ENCODE results near the gene CREBL2.
"Not testable (repeated sequence)": the region's sequence is repeated elsewhere in the genome, so short reads cannot be mapped to it uniquely, and the experiment has no call there.

Gene CREBL2

DNA sequence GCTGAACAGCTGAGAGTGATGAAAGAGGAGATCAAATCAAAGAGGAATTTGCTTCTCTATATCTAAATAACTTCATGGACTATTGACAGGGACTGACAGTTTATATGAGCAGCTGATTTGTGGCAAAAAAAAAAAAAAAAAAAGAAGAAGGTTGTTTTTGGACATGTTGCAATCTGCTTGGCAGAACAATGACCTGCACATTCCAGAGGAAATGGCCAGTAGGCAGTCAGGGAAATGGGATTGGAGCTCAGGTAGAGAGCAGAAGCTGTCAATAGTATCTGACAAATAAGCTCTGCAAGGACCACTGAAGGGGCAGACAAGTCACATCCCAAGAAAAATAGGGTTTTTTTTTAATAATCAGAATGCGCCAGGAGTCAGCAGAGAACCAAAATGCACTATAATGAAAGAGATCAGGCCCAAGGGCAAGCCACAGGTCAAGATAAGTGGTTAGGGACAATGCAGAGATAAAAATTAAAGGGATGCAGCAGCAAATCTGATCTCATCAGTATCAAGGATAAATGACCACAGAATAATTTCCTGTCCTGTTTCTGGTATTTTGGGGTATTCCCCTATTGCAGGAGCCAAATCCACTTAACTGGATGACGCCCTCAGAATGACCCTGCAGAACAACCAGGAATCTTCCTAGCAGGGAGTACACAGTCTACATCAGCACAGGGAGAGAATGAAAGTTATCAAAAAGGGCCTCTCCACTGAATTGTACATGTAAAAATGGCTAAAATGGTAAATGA, 26.4 kb upstream of the CREBL2 start:
- no peak overlapping the region for H3K27ac ChIP-seq
- no peak for DNase-seq (ENCODE audit: low spot score)
- ChIA-PET CTCF (interaction anchor here (0.6 kb wide), 1 partner anchor 208 kb away, joined by 3 read pairs; no protein-coding TSS in a partner anchor), POLR2A (ENCODE audit: low non-redundant PET) (interaction anchor here (0.7 kb wide), 1 partner anchor 65 kb away, joined by 3 read pairs; no protein-coding TSS in a partner anchor)
- TF ChIP-seq, protein P1, sequence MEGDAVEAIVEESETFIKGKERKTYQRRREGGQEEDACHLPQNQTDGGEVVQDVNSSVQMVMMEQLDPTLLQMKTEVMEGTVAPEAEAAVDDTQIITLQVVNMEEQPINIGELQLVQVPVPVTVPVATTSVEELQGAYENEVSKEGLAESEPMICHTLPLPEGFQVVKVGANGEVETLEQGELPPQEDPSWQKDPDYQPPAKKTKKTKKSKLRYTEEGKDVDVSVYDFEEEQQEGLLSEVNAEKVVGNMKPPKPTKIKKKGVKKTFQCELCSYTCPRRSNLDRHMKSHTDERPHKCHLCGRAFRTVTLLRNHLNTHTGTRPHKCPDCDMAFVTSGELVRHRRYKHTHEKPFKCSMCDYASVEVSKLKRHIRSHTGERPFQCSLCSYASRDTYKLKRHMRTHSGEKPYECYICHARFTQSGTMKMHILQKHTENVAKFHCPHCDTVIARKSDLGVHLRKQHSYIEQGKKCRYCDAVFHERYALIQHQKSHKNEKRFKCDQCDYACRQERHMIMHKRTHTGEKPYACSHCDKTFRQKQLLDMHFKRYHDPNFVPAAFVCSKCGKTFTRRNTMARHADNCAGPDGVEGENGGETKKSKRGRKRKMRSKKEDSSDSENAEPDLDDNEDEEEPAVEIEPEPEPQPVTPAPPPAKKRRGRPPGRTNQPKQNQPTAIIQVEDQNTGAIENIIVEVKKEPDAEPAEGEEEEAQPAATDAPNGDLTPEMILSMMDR (conservative IDR thresholded peaks at IDR 0.05; ENCODE audit: low read depth), result no peak

DNA sequence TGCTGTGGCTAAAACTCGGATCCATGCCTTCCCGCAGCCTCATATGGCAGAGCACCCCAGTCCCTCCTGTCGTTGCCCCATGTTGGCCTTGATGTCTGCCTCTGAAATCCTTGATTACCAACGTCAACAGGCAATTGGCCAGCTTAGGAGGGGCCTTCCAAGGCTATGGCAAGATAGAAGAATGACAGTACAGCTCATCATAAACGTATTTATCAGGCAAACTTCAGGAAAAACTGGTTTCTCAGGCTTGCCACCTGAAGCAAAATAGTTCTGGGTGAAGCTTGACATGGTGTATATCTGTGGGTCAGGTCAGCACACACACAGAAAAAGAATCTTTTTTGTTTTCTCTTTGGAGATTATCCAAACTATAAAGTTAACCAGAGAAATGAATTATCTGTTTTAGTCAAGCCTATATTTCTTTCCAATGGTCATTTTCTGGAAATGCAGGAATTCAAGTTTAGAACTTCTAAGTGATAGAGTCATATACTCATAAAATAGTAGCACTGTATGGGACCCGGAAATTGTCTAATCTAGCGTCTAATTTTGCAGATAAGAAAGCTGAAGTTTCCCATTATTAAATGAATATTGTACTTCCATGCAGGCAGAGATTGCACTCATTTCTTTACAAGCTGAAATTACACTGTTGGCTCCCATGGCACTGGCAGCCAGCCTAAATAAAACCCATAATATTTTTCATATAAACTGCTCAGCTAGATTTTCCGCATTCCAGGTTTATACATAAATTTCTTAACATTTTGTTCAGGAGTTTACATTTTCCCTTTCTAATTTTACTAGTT, 24.6 kb upstream of the CREBL2 start:
- TF ChIP-seq, protein P1 (conservative IDR thresholded peaks at IDR 0.05; ENCODE audit: low read depth), result no peak
- ChIA-PET POLR2A (ENCODE audit: low non-redundant PET) (no interaction called here), CTCF (interaction anchor here (0.9 kb wide), 1 partner anchor 105 kb away, joined by 3 read pairs; no protein-coding TSS in a partner anchor)
- peak; percentile 44 for DNase-seq (ENCODE audit: low spot score)
- no peak overlapping the region for H3K27ac ChIP-seq

DNA sequence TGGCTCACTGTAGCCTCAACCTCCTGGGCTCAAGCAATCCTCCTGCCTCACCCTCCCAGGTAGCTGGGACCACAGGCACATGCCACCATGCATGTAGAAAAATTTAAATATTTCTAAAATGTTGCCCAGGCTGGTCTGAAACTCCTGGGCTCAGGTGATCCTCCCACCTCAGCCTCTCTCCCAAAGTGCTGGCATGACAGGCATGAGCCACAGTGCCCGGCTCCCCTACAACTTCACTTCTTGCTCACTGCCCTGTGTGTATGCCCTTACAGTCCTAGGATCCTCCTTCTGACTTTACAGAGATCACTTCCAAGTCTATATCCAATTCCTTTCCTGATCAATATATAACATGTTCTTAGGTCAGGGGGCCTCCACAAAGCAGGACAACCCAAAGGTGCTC, 23.8 kb upstream of the CREBL2 start:
- POLR2A ChIA-PET (ENCODE audit: low non-redundant PET), result no interaction called here
- CTCF ChIA-PET, result interaction anchor here (0.7 kb wide), 1 partner anchor 19 kb away, joined by 3 read pairs; no protein-coding TSS in a partner anchor
- TF ChIP-seq, protein P1 (conservative IDR thresholded peaks at IDR 0.05; ENCODE audit: low read depth), result no peak
- no peak for DNase-seq (ENCODE audit: low spot score)
- no peak overlapping the region for H3K27ac ChIP-seq

DNA sequence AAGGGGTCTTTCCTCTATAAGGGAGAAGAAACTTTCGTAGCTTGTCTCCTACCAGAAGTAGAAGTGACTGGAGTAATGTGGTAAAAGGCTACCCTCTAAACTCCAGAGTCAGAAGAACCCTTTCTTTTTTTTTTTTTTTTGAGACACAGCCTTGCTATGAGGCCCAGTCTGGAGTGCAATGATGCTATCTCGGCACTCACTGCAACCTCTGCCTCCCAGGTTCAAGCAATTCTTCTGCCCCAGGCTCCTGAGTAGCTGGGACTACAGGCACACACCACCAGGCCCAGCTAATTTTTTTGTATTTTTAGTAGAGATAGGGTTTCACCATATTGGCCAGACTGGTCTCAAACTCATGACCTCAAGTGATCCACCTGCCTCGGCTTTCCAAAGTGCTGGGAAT, 23.2 kb upstream of the CREBL2 start:
- H3K27ac ChIP-seq; POLR2A ChIA-PET (ENCODE audit: low non-redundant PET); DNase-seq (ENCODE audit: low spot score): not testable (repeated sequence)
- CTCF ChIA-PET, result interaction anchor here (0.7 kb wide), 1 partner anchor 20 kb away, joined by 3 read pairs; no protein-coding TSS in a partner anchor

- no peak overlapping the region for H3K27ac ChIP-seq
- no peak for DNase-seq (ENCODE audit: low spot score)
- TF ChIP-seq, protein P1 (conservative IDR thresholded peaks at IDR 0.05; ENCODE audit: low read depth), result no peak
- ChIA-PET CTCF (interaction anchor here (0.5 to 0.7 kb wide), 2 partner anchors 41 to 1921 kb away, joined by 3 to 4 read pairs; no protein-coding TSS in a partner anchor), POLR2A (ENCODE audit: low non-redundant PET) (no interaction called here)
Measured at GRCh38 chr12:12590961-12591360, 20.7 kb upstream of the CREBL2 start.

DNA sequence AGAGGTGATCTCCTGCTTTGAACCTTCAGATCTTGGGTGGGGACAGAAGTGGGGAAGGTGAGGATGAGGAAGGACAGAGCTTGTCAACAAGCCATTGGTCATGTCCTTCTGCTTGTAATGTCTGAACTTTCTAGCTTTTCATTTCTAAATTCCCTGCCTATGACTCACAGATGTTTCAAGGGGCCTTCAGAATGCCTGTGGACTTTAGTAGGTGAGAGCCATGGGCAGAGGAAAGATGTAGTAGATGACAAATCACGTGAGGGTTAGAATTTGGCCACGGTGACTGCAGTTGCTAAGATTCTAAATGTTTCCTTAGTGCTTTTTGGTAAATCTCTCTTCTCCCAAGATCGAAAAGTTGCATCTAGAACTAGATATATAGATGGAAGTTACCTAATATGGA, 18.7 kb upstream of the CREBL2 start:
- POLR2A ChIA-PET (ENCODE audit: low non-redundant PET), result interaction anchor here (0.6 kb wide), 1 partner anchor 234 kb away, joined by 3 read pairs; no protein-coding TSS in a partner anchor
- TF ChIP-seq, protein P1 (conservative IDR thresholded peaks at IDR 0.05; ENCODE audit: low read depth), result no peak
- peak; percentile 20 for DNase-seq (ENCODE audit: low spot score)
- no peak overlapping the region for H3K27ac ChIP-seq
- CTCF ChIA-PET, result no interaction called here

GRCh38 chr12:12595929-12596328, 15.7 kb upstream of the CREBL2 start:
- DNase-seq (ENCODE audit: low spot score); CTCF ChIA-PET; POLR2A ChIA-PET (ENCODE audit: low non-redundant PET); H3K27ac ChIP-seq: not testable (repeated sequence)

GRCh38 chr12:12596598-12596997, 15.1 kb upstream of the CREBL2 start:
- POLR2A ChIA-PET (ENCODE audit: low non-redundant PET); DNase-seq (ENCODE audit: low spot score); H3K27ac ChIP-seq: not testable (repeated sequence)
- CTCF ChIA-PET, result interaction anchor here (0.6 kb wide), 1 partner anchor 801 kb away, joined by 3 read pairs; no protein-coding TSS in a partner anchor

Data from RWPE1 (cell line).